Omental fat pad (tissue), 4 donors: ENCODE measurements around the gene HSFX2. TPM values are rescaled to one million over a fixed set of nuclear protein-coding genes. Genes with fewer than 3 reads are reported as not detected.
"Not testable (repeated sequence)": the region's sequence is repeated elsewhere in the genome, so short reads cannot be mapped to it uniquely, and the experiment has no call there.

Experiments
- ATAC-seq: fragments of 150-250 bp; one replicate; pipeline ENCODE4 v1.9.1; 2016; ENCODE audit warnings: mild to moderate bottlenecking, moderate library complexity; ENCODE audit not compliant: low FRiP score
- DNase-seq: peaks from one replicate; pipeline ENCODE4 v3.0.0-alpha.2; 2019; ENCODE audit warnings: low spot score
- total RNA-seq, 4 donors: library from RNA; depleted of rRNA; stranded (reverse); fragments of >200 nt; gene quantifications; one replicate each; pipeline ENCODE4 v1.1.0, GENCODE V29; 2016

The HSFX2 gene
- total RNA-seq, 4 donors from 2014 or later = 0.63 TPM; not detected in 3

DNA sequence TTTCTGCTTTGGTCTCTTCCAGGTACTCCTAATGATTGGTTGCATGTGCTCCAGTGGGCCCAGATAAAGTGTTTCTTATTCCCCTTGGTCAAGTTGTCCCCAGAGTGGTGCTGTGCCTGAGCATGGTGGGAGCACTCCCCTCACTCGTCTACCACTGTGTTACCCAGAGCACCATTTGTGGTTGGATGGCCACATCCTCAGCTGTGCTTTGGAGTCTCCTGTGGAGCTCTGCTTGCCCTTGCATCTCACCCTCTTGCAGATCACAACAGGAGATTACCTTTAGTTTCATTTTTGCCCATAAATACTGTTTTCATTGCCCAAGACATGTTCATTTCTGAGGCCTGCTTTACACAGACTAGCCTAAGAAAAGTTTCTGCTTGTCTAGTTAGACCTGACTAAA lies 44.7 kb downstream of the HSFX2 start:
- DNase-seq, ATAC-seq: not testable (repeated sequence)

DNA sequence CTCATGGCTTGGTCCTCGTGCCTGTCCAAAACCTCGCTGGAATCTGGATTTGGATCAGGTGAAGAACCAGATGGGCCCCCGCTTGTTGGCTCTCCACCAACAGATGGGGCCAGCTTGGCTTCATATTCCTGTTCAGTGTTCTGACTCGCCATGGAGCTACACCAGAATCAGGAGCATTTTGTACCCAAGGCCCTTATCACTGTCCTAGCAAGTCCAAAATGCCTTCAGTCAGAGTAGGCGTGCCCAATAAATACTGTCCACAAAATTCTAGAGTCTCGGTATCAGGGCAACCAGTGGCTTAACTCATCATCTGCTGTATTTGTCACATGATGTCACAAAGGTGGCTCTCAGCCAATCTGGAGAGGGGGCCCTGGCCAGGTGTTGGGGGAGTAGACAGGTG lies 45.4 kb downstream of the HSFX2 start, which contains the start of gene HSFX3:
Gene HSFX3 (minus strand): TSS at position 224 of the 400 bp plus-strand sequence. CDS start 72 bp downstream, at position 152.
- not testable (repeated sequence) for ATAC-seq, DNase-seq

DNA sequence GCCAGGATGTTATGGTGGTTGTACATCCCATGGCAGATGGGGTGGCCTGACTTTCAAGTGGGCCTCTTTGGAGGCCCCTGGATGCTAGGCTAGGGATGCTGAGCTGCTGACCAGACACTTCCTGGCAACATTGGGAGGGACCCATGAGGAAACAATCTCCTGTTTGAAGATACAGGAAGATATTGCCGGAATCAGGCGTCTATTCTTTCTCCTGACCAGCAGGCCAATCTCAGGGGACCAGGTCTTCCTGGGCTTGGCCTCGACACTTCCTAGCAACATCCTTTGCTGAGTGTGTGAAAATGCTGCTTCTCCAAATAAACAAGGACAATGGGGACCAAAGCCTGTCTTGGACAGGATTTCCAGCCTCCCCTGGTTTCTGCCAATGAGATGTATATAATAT lies 47.3 kb downstream of the HSFX2 start:
- DNase-seq, ATAC-seq: not testable (repeated sequence)

DNA sequence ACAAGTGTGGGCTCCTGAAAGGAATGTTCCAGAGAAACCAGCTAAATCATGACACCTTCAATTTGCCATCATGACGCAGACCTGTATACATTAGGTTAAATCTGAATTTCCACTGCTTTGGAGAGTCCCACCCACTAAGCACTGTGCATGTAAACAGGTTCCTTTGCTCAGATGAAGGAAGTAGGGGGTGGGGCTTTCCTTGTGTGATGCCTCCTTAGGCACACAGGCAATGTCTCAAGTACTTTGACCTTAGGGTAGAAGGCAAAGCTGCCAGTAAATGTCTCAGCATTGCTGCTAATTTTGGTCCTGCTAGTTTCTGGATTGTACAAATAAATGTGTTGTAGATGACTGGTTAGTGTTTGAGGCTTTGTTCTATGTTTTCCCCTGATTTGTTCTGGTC lies 48.2 kb downstream of the HSFX2 start:
- not testable (repeated sequence) for DNase-seq, ATAC-seq

DNA sequence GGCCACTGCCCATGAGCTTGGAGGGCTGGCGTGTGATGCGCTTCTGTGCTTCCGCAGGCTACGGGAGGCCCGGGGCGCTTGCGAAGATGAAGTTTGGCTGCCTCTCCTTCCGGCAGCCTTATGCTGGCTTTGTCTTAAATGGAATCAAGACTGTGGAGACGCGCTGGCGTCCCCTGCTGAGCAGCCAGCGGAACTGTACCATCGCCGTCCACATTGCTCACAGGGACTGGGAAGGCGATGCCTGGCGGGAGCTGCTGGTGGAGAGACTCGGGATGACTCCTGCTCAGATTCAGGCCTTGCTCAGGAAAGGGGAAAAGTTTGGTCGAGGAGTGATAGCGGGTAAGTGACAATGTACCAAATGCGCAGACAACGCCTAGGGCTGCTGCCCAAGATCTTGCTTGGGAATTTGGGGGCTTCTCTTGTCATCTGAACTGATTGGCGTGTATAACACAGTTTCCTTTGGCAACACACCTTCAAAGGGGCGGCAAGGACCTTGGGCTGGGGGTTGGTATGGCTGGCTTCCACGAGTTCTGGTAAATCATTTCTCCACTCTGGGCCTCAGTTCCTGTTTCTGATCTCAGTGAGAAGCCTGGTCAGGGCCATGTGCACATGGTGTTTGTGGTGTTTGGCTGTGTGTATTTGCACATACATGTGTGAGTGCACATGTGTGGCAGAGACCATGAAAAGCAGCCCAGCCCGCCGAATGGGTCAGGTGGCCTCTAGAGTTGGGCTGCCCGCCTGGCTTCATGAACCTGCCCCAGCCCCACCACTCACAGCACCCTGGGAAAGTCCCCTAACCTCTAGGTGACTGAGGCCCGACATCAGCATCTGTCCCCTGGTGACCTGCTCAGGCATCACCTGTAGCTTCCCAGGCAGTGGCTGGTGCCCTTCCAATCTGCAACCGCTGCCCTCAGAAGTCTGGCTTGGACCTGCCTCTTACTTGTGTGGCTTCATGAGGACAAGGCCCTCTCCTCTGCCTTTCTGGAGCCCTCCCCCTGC lies 49.3 kb downstream of the HSFX2 start:
- DNase-seq, ATAC-seq: not testable (repeated sequence)

Other genes with a start within 250 kb of the HSFX2 start
- gene IDS, start 90.0 kb downstream of the HSFX2 start, total RNA-seq = 10 to 100 TPM; 39.0 to 67.5 (median 56.1) TPM
- 10 to 100 TPM in 2 of 4 donors, 1 to 10 TPM in 2; 9.0 to 30.2 (median 10.3) TPM for gene EOLA1, start 54.3 kb downstream of the HSFX2 start, total RNA-seq
- gene HSFX3, start 45.4 kb downstream of the HSFX2 start, total RNA-seq = not detected
- not detected for gene MAGEA9B, start 7.9 kb downstream of the HSFX2 start, total RNA-seq
- gene TMEM185A, start 36.5 kb upstream of the HSFX2 start, total RNA-seq = 10 to 100 TPM; 10.3 to 21.0 (median 16.3) TPM
- gene MAGEA11, start 116.7 kb upstream of the HSFX2 start, total RNA-seq = not detected
- 1 to 10 TPM in 1 of 4 donors, under 1 TPM in 2, not detected in 1; 0.24 to 1.4 (median 0.56) TPM for gene HSFX1, start 178.8 kb upstream of the HSFX2 start, total RNA-seq
- not detected for gene MAGEA9, start 186.6 kb upstream of the HSFX2 start, total RNA-seq